HCT116 (cell line): ENCODE results near the gene USP32. TPM values are rescaled to one million over a fixed set of nuclear protein-coding genes. Genes with fewer than 3 reads are reported as not detected.

ENCODE experiments used
- ATAC-seq: fragments of 200-7000 bp; cut with Tn5 transposase; 2 replicates; pipeline ENCODE4 v1.9.1; 2020; ENCODE audit warnings: mild to moderate bottlenecking, moderate library complexity
- BruUV-seq: library from RNA; stranded (reverse); fragments of 400-500 nt; replicated peaks from 2 replicates; lab custom pipeline; 2021; lab: Mats Ljungman, UMichigan
- CTCF ChIA-PET: fragments of 300-600 bp; sonication (Branson Sonifier 250); formaldehyde crosslinking; loops from one replicate; lab custom pipeline; 2021; ENCODE audit warnings: antibody characterized with exemption; lab: Charles Lee
- POLR2A ChIA-PET: fragments of 300-600, 350-600 bp; sonication (Branson Sonifier 250); formaldehyde crosslinking; loops from one replicate; lab custom pipeline; 2021; ENCODE audit warnings: antibody characterized with exemption; lab: Charles Lee
- RAD21 ChIA-PET, 2 experiments: fragments of 300-600 bp; sonication (Branson Sonifier 250); formaldehyde crosslinking; loops; one replicate each; lab custom pipeline; 2023; ENCODE audit warnings: low total read pairs in 2 of 2; ENCODE audit not compliant: uncharacterized antibody in 2 of 2, unreplicated experiment in 2 of 2, low non-redundant PET in 1 of 2; lab: Charles Lee
- DNase-seq: peaks from one replicate; pipeline ENCODE4 v3.0.0-alpha.2; 2010; ENCODE audit warnings: low read depth, low spot score
- H2AFZ ChIP-seq: fragments of 200-600 bp; shearing (Covaris generic), sonication (generic); 2 replicates; pipeline ENCODE4 v1.6.1; 2017; ENCODE audit warnings: low read depth, mixed run types, mixed read lengths, antibody characterized with exemption, low read length; ENCODE audit not compliant: poor library complexity, severe bottlenecking
- H3K27ac ChIP-seq: 2 replicates; pipeline ENCODE4 v1.5.1; 2012; ENCODE audit warnings: low read depth, low read length
- H3K27me3 ChIP-seq: fragments of 200-600 bp; sonication (generic); 2 replicates; pipeline ENCODE4 v1.6.1; 2016; ENCODE audit warnings: mixed run types, low read length, mixed read lengths; ENCODE audit not compliant: insufficient read depth
- H3K36me3 ChIP-seq, 2 experiments: fragments of 200-500 bp in 1 of 2; fragments of 200-600 bp in 1 of 2; sonication (Bioruptor generic) in 1 of 2; sonication (generic) in 1 of 2; 2 replicates each; pipeline versions ENCODE4 v1.5.1 to v1.6.1; 2014 to 2016; ENCODE audit warnings: low read length in 2 of 2, inconsistent platforms in 1 of 2, mixed read lengths in 1 of 2, mixed run types in 1 of 2; ENCODE audit not compliant: insufficient read depth in 2 of 2, control insufficient read depth in 1 of 2
- H3K4me1 ChIP-seq, 2 experiments: fragments of 200-600 bp in 1 of 2; sonication (generic) in 1 of 2; 2 replicates each; pipeline versions ENCODE4 v1.5.1 to v1.6.1; 2012 to 2017; ENCODE audit warnings: low read length in 2 of 2, inconsistent platforms in 1 of 2, mild to moderate bottlenecking in 1 of 2, mixed read lengths in 1 of 2, mixed run types in 1 of 2, moderate library complexity in 1 of 2; ENCODE audit not compliant: insufficient read depth in 2 of 2, control insufficient read depth in 1 of 2
- H3K4me2 ChIP-seq: fragments of 200-600 bp; sonication (generic); 2 replicates; pipeline ENCODE4 v1.6.1; 2017; ENCODE audit warnings: mixed run types, low read length, mixed read lengths
- H3K4me3 ChIP-seq, 2 experiments: fragments of 200-600 bp in 1 of 2; sonication (generic) in 1 of 2; replicated peaks in 1 of 2; 2 replicates each; pipeline ENCODE4 v1.5.1; 2011 to 2016; ENCODE audit warnings: low read length in 2 of 2, control low read depth in 1 of 2, low read depth in 1 of 2, mild to moderate bottlenecking in 1 of 2, mixed read lengths in 1 of 2, mixed run types in 1 of 2
- H3K79me2 ChIP-seq: fragments of 200-600 bp; sonication (generic); 2 replicates; pipeline ENCODE4 v1.6.1; 2017; ENCODE audit warnings: mild to moderate bottlenecking, mixed run types, low read length, moderate library complexity, mixed read lengths; ENCODE audit not compliant: insufficient read depth
- H3K9ac ChIP-seq: fragments of 200-600 bp; sonication (generic); 2 replicates; pipeline ENCODE4 v1.6.1; 2016; ENCODE audit warnings: low read length, mixed read lengths
- H3K9me2 ChIP-seq: fragments of 200-600 bp; sonication (generic), shearing (Covaris generic); 2 replicates; pipeline ENCODE4 v1.6.1; 2017; ENCODE audit warnings: mixed run types, mild to moderate bottlenecking, moderate library complexity; ENCODE audit not compliant: insufficient read depth
- H3K9me3 ChIP-seq, 2 experiments: fragments of 200-500 bp in 1 of 2; fragments of 200-600 bp in 1 of 2; sonication (Bioruptor generic) in 1 of 2; sonication (generic) in 1 of 2; 2 replicates each; pipeline ENCODE4 v1.6.1; 2014 to 2017; ENCODE audit warnings: low read length in 2 of 2, mixed read lengths in 2 of 2, inconsistent platforms in 1 of 2, low read depth in 1 of 2, mild to moderate bottlenecking in 1 of 2, mixed run types in 1 of 2, moderate library complexity in 1 of 2; ENCODE audit not compliant: control insufficient read depth in 1 of 2, insufficient read depth in 1 of 2
- H4K20me1 ChIP-seq: fragments of 200-600 bp; sonication (generic), shearing (Covaris generic); 2 replicates; pipeline ENCODE4 v1.6.1; 2017; ENCODE audit warnings: mixed run types, mild to moderate bottlenecking, moderate library complexity; ENCODE audit not compliant: insufficient read depth
- CBX3 ChIP-seq: IDR thresholded peaks from 2 replicates; pipeline ENCODE4 v1.6.1; 2012; ENCODE audit warnings: low read depth
- RAD21 ChIP-seq: IDR thresholded peaks from 2 replicates; pipeline ENCODE4 v1.6.1; 2012; ENCODE audit warnings: low read depth, mild to moderate bottlenecking
- SIN3A ChIP-seq: IDR thresholded peaks from 2 replicates; pipeline ENCODE4 v1.6.1; 2012; ENCODE audit warnings: low read depth
- SRF ChIP-seq: IDR thresholded peaks from 2 replicates; pipeline ENCODE4 v1.6.1; 2012; ENCODE audit warnings: low read depth
- ZFX ChIP-seq: fragments of 450-650 bp; IDR thresholded peaks from 2 replicates; pipeline ENCODE4 v1.6.1; 2017
- intact Hi-C: fragments of 100-400 bp; cut with micrococcal nuclease; formaldehyde crosslinking; loops from 2 replicates; pipeline ENCODE4 v1.10.0; 2022
- total RNA-seq: library from RNA; stranded (reverse); gene quantifications from one replicate; pipeline ENCODE4 v1.2.1, GENCODE V29; 2021; ENCODE audit not compliant: unreplicated experiment
- TF ChIP-seq, protein P1 (sequence below), 3 experiments: fragments of 200-600 bp in 1 of 3; sonication (generic) in 1 of 3; IDR thresholded peaks in 2 of 3; conservative IDR thresholded peaks in 1 of 3; 2 replicates each; pipeline ENCODE4 v1.5.1; 2012 to 2017; ENCODE audit warnings: low read depth in 2 of 3, low read length in 2 of 3, antibody characterized with exemption in 1 of 3, borderline replicate concordance in 1 of 3, control low read depth in 1 of 3, mild to moderate bottlenecking in 1 of 3, mixed read lengths in 1 of 3, mixed run types in 1 of 3, moderate library complexity in 1 of 3; ENCODE audit not compliant: insufficient read depth in 1 of 3

Gene USP32
- total RNA-seq, 1 experiment from 2014 or later, result 67.0 TPM

GRCh38 chr17:60163108-60163784 lies 228.7 kb downstream of the USP32 start:
- Histone ChIP-seq H3K4me3 (no peak overlapping the region), H3K79me2 (no peaks in the 10 kb centered on the region), H3K9me3 (no peaks in the 10 kb centered on the region), H3K27ac (no peak overlapping the region), H2AFZ (peak overlapping the region; percentile 5), H3K9me2 (no peaks in the 10 kb centered on the region), H3K4me1 (peaks cover 0 to 26% of the 10 kb centered on the region in 2 experiments; a peak in 1 of 4 replicates), H3K4me2 (no peak overlapping the region), H4K20me1 (no peaks in the 10 kb centered on the region), H3K36me3 (no peaks in the 10 kb centered on the region), H3K27me3 (no peaks in the 10 kb centered on the region)
- ATAC-seq (peak; percentile 61), DNase-seq (no peak)
- ChIA-PET CTCF (no interaction called here), RAD21 (no interaction called here)
- intact Hi-C loops, result no loop called here
- no TSS peak for BruUV-seq
- peak; percentile 18; the same call in 1 of the 2 replicates for TF ChIP-seq ZFX
- TF ChIP-seq RAD21, result no peak
- no peak for TF ChIP-seq CBX3
- TF ChIP-seq SIN3A, result no peak
- TF ChIP-seq, protein P1, sequence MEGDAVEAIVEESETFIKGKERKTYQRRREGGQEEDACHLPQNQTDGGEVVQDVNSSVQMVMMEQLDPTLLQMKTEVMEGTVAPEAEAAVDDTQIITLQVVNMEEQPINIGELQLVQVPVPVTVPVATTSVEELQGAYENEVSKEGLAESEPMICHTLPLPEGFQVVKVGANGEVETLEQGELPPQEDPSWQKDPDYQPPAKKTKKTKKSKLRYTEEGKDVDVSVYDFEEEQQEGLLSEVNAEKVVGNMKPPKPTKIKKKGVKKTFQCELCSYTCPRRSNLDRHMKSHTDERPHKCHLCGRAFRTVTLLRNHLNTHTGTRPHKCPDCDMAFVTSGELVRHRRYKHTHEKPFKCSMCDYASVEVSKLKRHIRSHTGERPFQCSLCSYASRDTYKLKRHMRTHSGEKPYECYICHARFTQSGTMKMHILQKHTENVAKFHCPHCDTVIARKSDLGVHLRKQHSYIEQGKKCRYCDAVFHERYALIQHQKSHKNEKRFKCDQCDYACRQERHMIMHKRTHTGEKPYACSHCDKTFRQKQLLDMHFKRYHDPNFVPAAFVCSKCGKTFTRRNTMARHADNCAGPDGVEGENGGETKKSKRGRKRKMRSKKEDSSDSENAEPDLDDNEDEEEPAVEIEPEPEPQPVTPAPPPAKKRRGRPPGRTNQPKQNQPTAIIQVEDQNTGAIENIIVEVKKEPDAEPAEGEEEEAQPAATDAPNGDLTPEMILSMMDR (IDR thresholded peaks at IDR 0.05 in 2 of 3, conservative IDR thresholded peaks at IDR 0.05 in 1 of 3; ENCODE audit: borderline replicate concordance in 1 of 3, insufficient read depth in 1 of 3, low read depth in 2 of 3, low read length in 2 of 3), result peak in 2 of 3 experiments; percentile 34 to 36; a peak in 4 of 6 replicates
- no peak for TF ChIP-seq SRF
- TF ChIP-seq, all 23 proteins: peak for 2
- no peak overlapping the region for H3K9ac ChIP-seq
- POLR2A ChIA-PET, result no interaction called here
